CD14-positive monocyte (primary cell): ENCODE data around the gene TEDDM1. TPM values are rescaled to one million over a fixed set of nuclear protein-coding genes. Genes with fewer than 3 reads are reported as not detected.

Experiments
- DNase-seq, 3 donors: peaks; one replicate each; pipeline ENCODE4 v3.0.0-alpha.2; 2011 to 2022
- H2AFZ ChIP-seq: 2 replicates; pipeline ENCODE4 v1.6.0; 2012; ENCODE audit warnings: mild to moderate bottlenecking, low read depth, low read length, inconsistent platforms; ENCODE audit not compliant: insufficient read depth, poor library complexity, severe bottlenecking
- H3K27ac ChIP-seq, 2 donors: 1 replicate in 1 of 2; 2 replicates in 1 of 2; pipeline ENCODE4 v1.5.1; 2012 to 2013; ENCODE audit warnings: low read length in 2 of 2, control low read depth in 1 of 2, inconsistent platforms in 1 of 2, low read depth in 1 of 2, mild to moderate bottlenecking in 1 of 2
- H3K27me3 ChIP-seq, 2 donors: one replicate each; pipeline versions ENCODE4 v1.6.0 to v1.6.1; 2011 to 2013; ENCODE audit warnings: low read length in 2 of 2; ENCODE audit not compliant: control insufficient read depth in 2 of 2, insufficient read depth in 2 of 2
- H3K36me3 ChIP-seq, 2 donors: replicated peaks in 1 of 2; 1 replicate in 1 of 2; 2 replicates in 1 of 2; pipeline versions ENCODE4 v1.5.1 to v1.6.1; 2012 to 2013; ENCODE audit warnings: low read length in 2 of 2, control low read depth in 1 of 2, inconsistent platforms in 1 of 2, mild to moderate bottlenecking in 1 of 2; ENCODE audit not compliant: insufficient read depth in 2 of 2, control insufficient read depth in 1 of 2
- H3K4me1 ChIP-seq, 2 donors: 1 replicate in 1 of 2; 2 replicates in 1 of 2; pipeline versions ENCODE4 v1.5.1 to v1.6.1; 2012 to 2013; ENCODE audit warnings: low read length in 2 of 2, control low read depth in 1 of 2, inconsistent platforms in 1 of 2, mild to moderate bottlenecking in 1 of 2, moderate library complexity in 1 of 2; ENCODE audit not compliant: insufficient read depth in 2 of 2, control insufficient read depth in 1 of 2
- H3K4me2 ChIP-seq: replicated peaks from 2 replicates; pipeline ENCODE3; 2012; ENCODE audit warnings: low read length, moderate library complexity, mild to moderate bottlenecking; ENCODE audit not compliant: poor library complexity, severe bottlenecking; ENCODE audit errors: extremely low read depth
- H3K4me3 ChIP-seq, 3 experiments: fragments of 200-600 bp in 1 of 3; sonication (generic) in 1 of 3; replicated peaks in 1 of 3; 1 replicate in 2 of 3; 2 replicates in 1 of 3; pipeline ENCODE4 v1.5.1; 2011 to 2013; ENCODE audit warnings: low read length in 3 of 3, mild to moderate bottlenecking in 3 of 3, control low read depth in 2 of 3, low read depth in 2 of 3, inconsistent platforms in 1 of 3, moderate library complexity in 1 of 3
- H3K79me2 ChIP-seq: 2 replicates; pipeline ENCODE4 v1.6.0; 2012; ENCODE audit warnings: mild to moderate bottlenecking, control low read depth, inconsistent platforms, low read length, moderate library complexity; ENCODE audit not compliant: insufficient read depth
- H3K9ac ChIP-seq: 2 replicates; pipeline ENCODE4 v1.6.0; 2017; ENCODE audit warnings: low read length, mild to moderate bottlenecking; ENCODE audit not compliant: insufficient read depth, poor library complexity, severe bottlenecking
- H3K9me3 ChIP-seq, 2 donors: replicated peaks in 1 of 2; 1 replicate in 1 of 2; 2 replicates in 1 of 2; pipeline versions ENCODE4 v1.5.1 to v1.6.1; 2012 to 2013; ENCODE audit warnings: low read length in 2 of 2, control low read depth in 1 of 2; ENCODE audit not compliant: control insufficient read depth in 1 of 2, insufficient read depth in 1 of 2
- H4K20me1 ChIP-seq: 2 replicates; pipeline ENCODE4 v1.6.0; 2012; ENCODE audit warnings: mild to moderate bottlenecking, low read length, control low read depth, moderate library complexity; ENCODE audit not compliant: insufficient read depth
- H3K27ac Mint-ChIP-seq, 7 donors: one replicate each; pipeline ENCODE4 v1.8.0; 2020; ENCODE audit warnings: mild to moderate bottlenecking in 7 of 7, mixed read lengths in 7 of 7, moderate library complexity in 6 of 7, inconsistent platforms in 2 of 7
- H3K27me3 Mint-ChIP-seq, 3 donors: one replicate each; pipeline ENCODE4 v1.8.0; 2021 to 2022; ENCODE audit warnings: low read depth in 3 of 3, mild to moderate bottlenecking in 3 of 3, mixed read lengths in 3 of 3, moderate library complexity in 3 of 3, inconsistent platforms in 1 of 3
- H3K36me3 Mint-ChIP-seq, 2 donors: one replicate each; pipeline ENCODE4 v1.8.0; 2020; ENCODE audit warnings: mixed read lengths in 2 of 2, inconsistent platforms in 1 of 2, mild to moderate bottlenecking in 1 of 2
- H3K4me1 Mint-ChIP-seq: one replicate; pipeline ENCODE4 v1.8.0; 2020; ENCODE audit warnings: mild to moderate bottlenecking, mixed read lengths
- H3K4me3 Mint-ChIP-seq, 2 donors: one replicate each; pipeline ENCODE4 v1.8.0; 2020; ENCODE audit warnings: mild to moderate bottlenecking in 2 of 2, mixed read lengths in 2 of 2, moderate library complexity in 1 of 2
- H3K9me3 Mint-ChIP-seq, 7 donors: one replicate each; pipeline ENCODE4 v1.8.0; 2020 to 2022; ENCODE audit warnings: mixed read lengths in 7 of 7, mild to moderate bottlenecking in 6 of 7, moderate library complexity in 6 of 7, inconsistent platforms in 2 of 7
- CTCF ChIP-seq: fragments of 200-600 bp; IDR thresholded peaks from one replicate; pipeline ENCODE4 v1.8.0; 2022; ENCODE audit warnings: antibody characterized with exemption, mild to moderate bottlenecking
- WGBS: methylation state at CpG from one replicate; pipeline ENCODE4 v1.1.5; 2013; ENCODE audit warnings: missing lambda C conversion rate; ENCODE audit not compliant: insufficient coverage; 5-methylcytosine and 5-hydroxymethylcytosine counted together
- intact Hi-C, 2 donors: fragments of 100-400 bp; cut with micrococcal nuclease; formaldehyde crosslinking; loops; one replicate each; pipeline versions ENCODE4 v1.15.0 to v1.15.1; 2023
- polyA plus RNA-seq, 3 donors: library from polyadenylated mRNA; depleted of rRNA in 1 of 3; unstranded in 2 of 3; stranded (reverse) in 1 of 3; fragments of 300-500 nt in 2 of 3; fragments of >200 nt in 1 of 3; fragmentation: Illumina TruSeq in 2 of 3; gene quantifications; 1 replicate in 2 of 3; 2 replicates in 1 of 3; pipeline ENCODE4 v1.2.3, GENCODE V29; 2012 to 2021

Gene TEDDM1
- polyA plus RNA-seq, 3 donors, result 0.07 TPM; not detected in 2

- Histone ChIP-seq H3K4me3 (no peak overlapping the region), H3K9me3 (no peaks in the 10 kb centered on the region), H3K27ac (peak overlapping the region in 1 of 2 donors; percentile 24), H3K79me2 (peaks cover 55% of the 10 kb centered on the region), H4K20me1 (peaks cover 99% of the 10 kb centered on the region), H3K36me3 (peaks cover 65 to 79% of the 10 kb centered on the region in 2 donors), H3K27me3 (no peaks in the 10 kb centered on the region), H2AFZ (no peak overlapping the region), H3K4me2 (no peak overlapping the region), H3K4me1 (peaks cover 14 to 21% of the 10 kb centered on the region in 2 donors), H3K9ac (no peak overlapping the region)
- peaks cover 0 to 5% (median 0%) of the 10 kb centered on the region in 3 donors for H3K27me3 Mint-ChIP-seq
- 100% methylated on average over 4 of the region's 8 CpGs for WGBS
- peak overlapping the region in 2 of 7 donors; percentile 30 to 72 for H3K27ac Mint-ChIP-seq
- peaks cover 79 to 92% of the 10 kb centered on the region in 2 donors for H3K36me3 Mint-ChIP-seq
- peaks cover 0 to 5% (median 0%) of the 10 kb centered on the region in 7 donors for H3K9me3 Mint-ChIP-seq
- peaks cover 46% of the 10 kb centered on the region for H3K4me1 Mint-ChIP-seq
- DNase-seq, result no peak
- no peak for TF ChIP-seq CTCF
- intact Hi-C loops, result no loop called here
- H3K4me3 Mint-ChIP-seq, result no peak overlapping the region
Measured at GRCh38 chr1:182385885-182386853, 14.3 kb downstream of the TEDDM1 start.

DNA sequence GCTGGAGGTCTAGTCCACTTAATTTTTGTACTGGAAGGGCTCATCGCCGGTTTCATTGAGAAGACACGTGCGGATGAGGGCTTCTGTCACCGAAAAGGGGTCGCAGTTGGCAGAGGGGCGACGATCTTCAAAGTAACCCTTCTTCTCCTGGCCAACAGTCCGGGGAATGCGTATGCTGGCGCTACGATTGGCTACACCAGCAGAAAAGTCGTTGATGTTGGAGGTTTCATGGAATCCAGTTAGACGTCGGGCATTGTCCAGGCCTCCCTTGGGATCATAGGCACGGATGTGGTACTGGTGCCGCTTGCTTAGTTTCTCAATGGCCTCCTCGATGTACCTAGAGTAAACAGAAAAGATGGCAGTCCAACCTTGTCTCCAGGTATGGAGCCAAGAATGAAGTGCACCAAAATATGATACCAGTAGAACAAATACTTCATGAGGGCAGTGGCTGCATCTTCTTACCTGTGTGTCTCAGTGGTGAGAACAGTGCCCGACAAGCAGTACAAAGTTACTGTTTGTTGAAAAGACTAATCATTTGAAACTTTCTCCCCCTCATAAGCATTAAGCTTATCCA is 16.0 kb downstream of the TEDDM1 start:
- Mint-ChIP-seq H3K36me3 (peaks cover 70 to 84% of the 10 kb centered on the region in 2 donors), H3K9me3 (no peaks in the 10 kb centered on the region), H3K27ac (peak overlapping the region in 1 of 7 donors; percentile 50), H3K27me3 (peaks cover 0 to 5% (median 0%) of the 10 kb centered on the region in 3 donors), H3K4me3 (no peak overlapping the region), H3K4me1 (peaks cover 46% of the 10 kb centered on the region)
- Histone ChIP-seq H3K4me2 (no peak overlapping the region), H2AFZ (no peak overlapping the region), H3K9ac (no peak overlapping the region), H4K20me1 (peaks cover 84% of the 10 kb centered on the region), H3K79me2 (peaks cover 39% of the 10 kb centered on the region), H3K27me3 (no peaks in the 10 kb centered on the region), H3K4me3 (no peak overlapping the region), H3K36me3 (peaks cover 65 to 81% of the 10 kb centered on the region in 2 donors), H3K4me1 (peaks cover 20 to 25% of the 10 kb centered on the region in 2 donors), H3K27ac (no peak overlapping the region), H3K9me3 (no peaks in the 10 kb centered on the region)
- WGBS, result 99% methylated on average over 18 of the region's 19 CpGs
- intact Hi-C loops, result no loop called here
- DNase-seq, result no peak
- TF ChIP-seq CTCF, result no peak
